ENCODE data around the gene APCDD1L.

GRCh38 chr20:58472273-58473018 lies 42.8 kb downstream of the APCDD1L start:
- TF ChIP-seq CTCF (IDR thresholded peaks at IDR 0.05; ENCODE audit: poor library complexity) (no peak), EZH2phosphoT487 (IDR thresholded peaks at IDR 0.05; ENCODE audit: low read depth, severe bottlenecking, unreplicated experiment) (no peak), EZH2 (IDR thresholded peaks at IDR 0.05; ENCODE audit: borderline replicate concordance) (no peak)
